K562 (cell line): ENCODE data around the gene CAMSAP2. TPM values are rescaled to one million over a fixed set of nuclear protein-coding genes. Genes with fewer than 3 reads are reported as not detected.

Experiments used
- ATF1 ChIP-seq, 2 experiments: fragments of 450-650 bp in 1 of 2; IDR thresholded peaks; 2 replicates each; pipeline ENCODE4 v1.6.1; 2016; ENCODE audit warnings: missing compliant biosample characterization in 1 of 2, missing genetic modification characterization in 1 of 2
- BRD9 ChIP-seq: fragments of 450-650 bp; IDR thresholded peaks from 2 replicates; pipeline ENCODE4 v1.6.1; 2018; ENCODE audit warnings: low read depth; ENCODE audit not compliant: partially characterized antibody
- CBX3 ChIP-seq, 2 experiments: IDR thresholded peaks; 1 replicate in 1 of 2; 2 replicates in 1 of 2; pipeline ENCODE4 v1.6.1; 2012; ENCODE audit warnings: inconsistent platforms in 2 of 2, low read length in 2 of 2, borderline replicate concordance in 1 of 2, control low read depth in 1 of 2
- CREB3 ChIP-seq: fragments of 450-650 bp; conservative IDR thresholded peaks from 2 replicates; pipeline ENCODE4 v1.6.1; 2016; ENCODE audit warnings: missing genetic modification characterization, low read depth, mild to moderate bottlenecking, missing compliant biosample characterization, moderate library complexity
- CREM ChIP-seq: IDR thresholded peaks from 2 replicates; pipeline ENCODE4 v1.6.1; 2014; ENCODE audit warnings: antibody characterized with exemption, low read depth
- DPF2 ChIP-seq: fragments of 450-650 bp; IDR thresholded peaks from 2 replicates; pipeline ENCODE4 v1.6.1; 2016
- E2F3 ChIP-seq: fragments of 250-450 bp; sonication (Bioruptor Pico); IDR thresholded peaks from 2 replicates; pipeline ENCODE4 v1.4.0; 2020; ENCODE audit warnings: mild to moderate bottlenecking
- ELK1 ChIP-seq: sonication (generic); formaldehyde crosslinking; IDR thresholded peaks from 2 replicates; pipeline ENCODE4 v1.8.1; 2022; ENCODE audit warnings: missing genetic modification reagents
- EZH2 ChIP-seq: IDR thresholded peaks from 2 replicates; pipeline ENCODE4 v1.6.1; 2012; ENCODE audit warnings: low read depth, mild to moderate bottlenecking, inconsistent platforms, low read length, borderline replicate concordance
- HDGF ChIP-seq: fragments of 450-650 bp; IDR thresholded peaks from 2 replicates; pipeline ENCODE4 v1.6.1; 2016
- NR1H2 ChIP-seq: sonication (generic); formaldehyde crosslinking; IDR thresholded peaks from 2 replicates; pipeline ENCODE4 v1.4.0; 2020; ENCODE audit warnings: mild to moderate bottlenecking, missing genetic modification reagents
- SMC3 ChIP-seq: conservative IDR thresholded peaks from 2 replicates; pipeline ENCODE4 v1.6.1; 2011; ENCODE audit warnings: low read depth, low read length, improper control_type of control experiment; ENCODE audit not compliant: insufficient read depth
- SP1 ChIP-seq: sonication (generic); formaldehyde crosslinking; IDR thresholded peaks from 2 replicates; pipeline ENCODE4 v1.8.1; 2022; ENCODE audit warnings: mild to moderate bottlenecking, missing genetic modification reagents
- TEAD2 ChIP-seq: fragments of 450-650 bp; IDR thresholded peaks from 2 replicates; pipeline ENCODE4 v1.6.1; 2016; ENCODE audit warnings: missing genetic modification characterization, control low read depth, missing compliant biosample characterization
- USF1 ChIP-seq: sonication (generic); formaldehyde crosslinking; IDR thresholded peaks from 2 replicates; pipeline ENCODE4 v1.9.0; 2022; ENCODE audit warnings: mild to moderate bottlenecking, missing genetic modification reagents
- ZBTB26 ChIP-seq: fragments of 450-650 bp; formaldehyde crosslinking; IDR thresholded peaks from 2 replicates; pipeline ENCODE4 v1.4.0; 2022; ENCODE audit warnings: missing genetic modification characterization
- ZNF212 ChIP-seq: fragments of 450-650 bp; formaldehyde crosslinking; IDR thresholded peaks from 2 replicates; pipeline ENCODE4 v1.4.0; 2020; ENCODE audit warnings: mild to moderate bottlenecking
- ZNF217 ChIP-seq: sonication (generic); formaldehyde crosslinking; IDR thresholded peaks from 2 replicates; pipeline ENCODE4 v1.8.0; 2022; ENCODE audit warnings: mild to moderate bottlenecking, missing genetic modification reagents
- polyA plus RNA-seq, 8 experiments: library from polyadenylated mRNA; depleted of rRNA in 4 of 8; stranded (reverse) in 5 of 8; unstranded in 3 of 8; fragments of >200 nt; fragmentation: Nextera tagmentation in 2 of 8; fragmentation: Illumina TruSeq in 1 of 8; extraction: Ambion mirVana in 2 of 8; extraction: Trizol in 1 of 8; gene quantifications; 2 replicates each; pipeline versions ENCODE4 v1.2.1 to v1.2.3, GENCODE V29; 2011 to 2014; ENCODE audit warnings: inconsistent platforms in 1 of 8, missing spikeins in 1 of 8
- total RNA-seq, 7 experiments: library from RNA; depleted of rRNA in 6 of 7; stranded (reverse); fragments of >200 nt in 6 of 7; fragmentation: Illumina TruSeq in 2 of 7; extraction: Trizol in 2 of 7; gene quantifications; 2 replicates each; pipeline versions ENCODE4 v1.2.1 to v1.2.3, GENCODE V29; 2011 to 2021; ENCODE audit warnings: low replicate concordance in 1 of 7

The CAMSAP2 gene
- total and polyA plus RNA-seq, 9 of the 15 experiments (the other 6 are each of a cell fraction or from before 2014, with no cell fraction given): 1.4 to 7.5 (median 2.7) TPM

- TF ChIP-seq ZNF212 (no peak), BRD9 (peak; percentile 53), NR1H2 (no peak), SP1 (CRISPR knock-in tag) (peak; percentile 33; the same call in 1 of the 2 replicates), ZBTB26 (CRISPR knock-in tag) (no peak), E2F3 (CRISPR knock-in tag) (no peak), CREM (0 out of 2 replicates have a peak, but pooled peaks have one; percentile 10), HDGF (no peak), SMC3 (peak; percentile 98), TEAD2 (peak; percentile 86), ELK1 (CRISPR knock-in tag) (no peak), USF1 (no peak), ATF1 (CRISPR knock-in tag; IDR thresholded peaks at IDR 0.05) (no peak), ATF1 (tag; IDR thresholded peaks at IDR 0.05) (peak; percentile 19; the same call in 1 of the 2 replicates), EZH2 (no peak), CBX3 (IDR thresholded peaks at IDR 0.05; ENCODE audit: borderline replicate concordance in 1 of 2, low read length in 2 of 2) (no peak), DPF2 (0 out of 2 replicates have a peak, but pooled peaks have one; percentile 14), ZNF217 (CRISPR knock-in tag) (no peak), CREB3 (no peak)
Measured at GRCh38 chr1:200802865-200803512, 64.3 kb downstream of the CAMSAP2 start (continued).
